Colon (tissue), 2 donors: Measurements from ENCODE around the gene ZFC3H1.

Experiments used
- FAIRE-seq: peaks from 2 replicates; lab custom pipeline; 2012; peaks lifted over from hg19 to GRCh38; lab: Jason Lieb, UNC
- donor health status: control.
- donor health status: control.

The ZFC3H1 gene

DNA sequence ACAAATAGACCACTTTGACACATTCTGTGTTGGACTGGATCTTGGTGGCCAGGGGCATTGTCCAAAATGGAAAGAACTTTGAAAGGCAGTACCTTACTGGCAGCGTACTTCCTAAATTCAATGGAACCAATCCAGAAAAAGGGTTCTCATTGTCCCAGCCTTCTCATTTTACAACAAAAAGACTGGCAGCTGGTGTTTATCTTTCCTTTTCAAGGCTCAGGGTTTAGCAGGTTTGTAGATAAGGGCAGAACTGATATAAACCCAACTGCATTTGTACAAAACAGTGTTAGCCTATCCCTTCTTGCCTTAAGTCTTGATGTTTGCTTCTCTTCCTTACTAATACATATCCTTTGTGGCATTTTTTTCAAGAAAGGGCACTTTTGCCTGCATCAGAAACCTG is 8.2 kb upstream of the ZFC3H1 start:
- FAIRE-seq: no peak

DNA sequence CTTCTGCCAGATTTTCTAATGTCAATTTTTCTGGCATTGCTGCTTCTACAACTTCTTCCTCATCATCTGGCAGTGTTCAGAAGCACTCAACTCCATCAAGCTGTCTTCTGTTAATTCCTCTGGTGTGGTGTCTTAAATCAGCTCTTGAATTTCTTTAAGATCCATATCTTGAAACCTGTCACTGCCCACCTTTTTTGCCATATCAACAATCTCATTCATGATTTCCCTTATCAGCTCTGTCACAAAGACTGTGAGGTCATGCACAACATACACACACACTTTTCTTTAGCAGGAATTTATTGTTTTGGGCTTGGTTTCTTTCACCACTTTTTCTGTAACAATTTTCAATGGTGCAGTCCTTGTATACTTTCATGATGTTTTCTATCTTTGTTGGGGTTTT is 7.7 kb upstream of the ZFC3H1 start:
- FAIRE-seq: no peak

DNA sequence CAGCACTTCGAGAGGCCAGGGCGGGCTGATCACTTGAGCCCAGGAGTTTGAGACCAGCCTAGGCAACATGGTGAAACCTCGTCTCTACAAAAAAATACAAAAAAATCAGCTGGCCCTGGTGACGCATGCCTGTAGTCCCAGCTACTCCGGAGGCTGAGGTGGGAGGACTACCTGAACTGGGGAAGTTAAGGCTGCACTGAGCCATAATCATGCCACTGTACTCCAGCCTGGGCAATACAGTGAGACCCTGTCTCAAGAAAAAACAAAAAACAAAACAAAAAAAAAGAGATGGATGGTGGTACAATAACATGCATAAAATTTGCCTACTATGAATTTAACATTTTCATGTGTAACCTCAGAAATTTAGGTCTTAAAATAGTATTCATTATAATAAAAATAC is 2.6 kb upstream of the ZFC3H1 start:
- FAIRE-seq: no peak

DNA sequence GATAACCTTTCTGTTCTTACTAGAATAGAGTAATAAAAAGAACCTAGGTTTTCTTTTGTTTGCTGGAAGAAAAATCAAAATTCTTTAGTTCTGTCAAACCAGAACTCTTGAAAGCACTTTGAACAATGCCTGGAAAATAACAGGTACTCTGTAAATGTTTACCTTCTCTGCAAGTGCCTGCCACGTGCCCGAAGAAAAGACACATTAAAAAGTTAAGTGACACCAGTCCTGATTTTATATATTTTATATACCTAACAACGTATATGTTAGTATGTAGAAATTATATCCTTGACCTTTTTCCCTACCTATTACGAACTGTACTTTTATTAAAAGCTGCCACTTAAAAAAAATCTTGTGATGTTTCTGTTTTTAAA is 1.4 kb upstream of the ZFC3H1 start:
- no peak for FAIRE-seq

DNA sequence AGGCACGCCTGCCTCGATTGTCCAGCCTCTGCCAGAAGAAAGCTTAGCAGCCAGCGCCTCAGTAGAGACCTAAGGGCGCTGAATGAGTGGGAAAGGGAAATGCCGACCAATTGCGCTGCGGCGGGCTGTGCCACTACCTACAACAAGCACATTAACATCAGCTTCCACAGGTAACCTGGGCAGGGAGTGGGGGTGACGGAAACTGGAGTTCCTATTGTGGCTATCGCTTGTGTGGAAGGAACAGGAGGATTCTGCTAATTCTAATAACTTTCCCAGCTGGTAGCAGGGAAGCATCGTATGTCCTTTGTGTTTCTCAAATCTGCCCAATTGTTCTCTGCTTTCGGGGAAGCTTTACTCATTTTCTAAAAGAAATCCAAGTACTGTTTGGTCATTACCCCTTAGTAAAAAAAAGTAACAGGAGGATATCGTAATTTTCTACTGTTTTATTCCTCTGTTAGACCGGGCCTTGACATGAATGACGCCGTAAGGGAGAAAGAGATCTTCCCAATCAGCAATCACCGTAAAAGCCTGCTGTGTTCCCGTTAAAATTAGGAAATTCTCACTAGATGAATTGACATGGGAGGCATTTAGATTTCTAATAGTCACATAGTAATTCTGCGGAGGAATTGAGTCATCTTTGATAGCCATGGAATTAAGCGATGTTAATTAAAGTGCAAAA is 902 bp upstream of the ZFC3H1 start:
- no peak for FAIRE-seq

DNA sequence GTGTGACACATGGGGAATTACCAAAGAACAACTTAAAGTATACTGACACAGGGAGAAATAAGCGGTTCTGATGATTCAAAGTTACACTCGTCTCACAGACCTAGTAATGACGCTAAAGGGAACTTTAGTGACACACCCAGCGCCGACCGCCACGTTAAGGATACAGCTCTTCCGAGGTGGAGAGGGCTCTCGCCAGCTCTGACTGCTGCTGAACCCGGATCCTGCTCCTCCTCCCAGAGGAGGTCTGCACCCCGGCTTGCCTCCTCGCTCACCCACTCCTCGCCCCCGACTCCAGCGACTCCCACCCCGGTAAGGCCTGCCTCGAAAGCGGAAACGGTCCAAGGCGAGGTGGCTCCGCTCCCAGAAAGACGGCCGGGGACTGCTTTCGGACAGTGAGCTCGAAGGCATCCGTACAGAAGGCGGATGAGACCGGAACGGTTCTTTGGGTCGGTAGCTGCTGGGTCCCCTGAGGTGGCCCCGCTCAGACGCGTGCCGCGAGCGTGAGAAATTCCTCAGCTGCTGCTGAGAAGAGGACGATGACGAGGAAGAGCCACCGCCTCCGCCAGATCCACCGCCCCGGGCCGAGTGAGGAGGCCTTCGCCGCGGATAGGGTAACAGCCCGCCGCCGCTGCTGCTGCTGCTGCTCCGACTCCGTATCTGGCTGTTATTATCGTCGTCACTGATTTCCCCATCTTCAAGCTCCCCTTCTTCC is 643 bp downstream of the ZFC3H1 start:
- FAIRE-seq: no peak

DNA sequence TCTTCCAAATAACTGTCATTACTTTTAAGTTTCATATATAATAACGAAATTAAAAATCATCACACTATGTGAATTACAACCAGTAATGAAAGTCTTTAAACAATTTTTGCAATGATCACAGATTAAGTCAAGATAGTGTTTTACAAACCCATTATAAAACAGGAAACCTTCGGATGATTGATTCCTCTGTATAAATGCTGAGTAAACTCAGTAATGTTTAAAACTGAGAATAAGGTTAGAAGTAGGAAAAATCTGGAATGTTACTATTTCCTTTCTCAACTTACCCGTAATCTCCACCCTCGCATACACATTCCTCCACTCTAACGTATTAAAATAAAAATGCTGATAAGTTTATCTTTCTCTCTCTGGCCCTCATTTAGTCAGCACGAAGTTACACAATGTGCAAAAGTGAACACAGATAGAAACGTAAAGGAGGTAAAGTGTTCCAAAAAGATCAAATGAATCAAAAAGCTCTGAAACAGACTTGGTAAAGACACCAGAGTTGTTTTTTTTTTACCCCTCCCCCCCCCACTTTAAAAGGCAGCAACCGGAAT is 1.6 kb downstream of the ZFC3H1 start:
- no peak for FAIRE-seq

DNA sequence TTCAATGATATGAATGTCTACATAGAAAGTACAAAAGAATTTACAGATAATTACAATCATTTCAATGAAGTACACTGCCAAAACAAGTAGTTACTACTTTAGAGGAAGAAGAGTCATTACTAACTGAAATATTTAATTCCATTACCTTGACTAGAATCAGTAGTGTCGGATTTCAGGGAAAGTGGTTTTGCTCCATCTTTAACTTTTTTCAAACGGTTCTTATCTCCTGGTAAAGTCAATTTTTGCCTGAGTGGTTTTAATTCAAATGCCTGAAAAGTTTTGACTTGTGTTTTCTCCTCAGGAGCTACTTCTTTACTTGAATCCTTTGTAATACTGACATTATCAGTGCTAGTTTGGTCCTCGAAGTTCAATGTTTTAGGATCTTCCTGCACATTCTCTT is 6.9 kb downstream of the ZFC3H1 start:
- FAIRE-seq: no peak

DNA sequence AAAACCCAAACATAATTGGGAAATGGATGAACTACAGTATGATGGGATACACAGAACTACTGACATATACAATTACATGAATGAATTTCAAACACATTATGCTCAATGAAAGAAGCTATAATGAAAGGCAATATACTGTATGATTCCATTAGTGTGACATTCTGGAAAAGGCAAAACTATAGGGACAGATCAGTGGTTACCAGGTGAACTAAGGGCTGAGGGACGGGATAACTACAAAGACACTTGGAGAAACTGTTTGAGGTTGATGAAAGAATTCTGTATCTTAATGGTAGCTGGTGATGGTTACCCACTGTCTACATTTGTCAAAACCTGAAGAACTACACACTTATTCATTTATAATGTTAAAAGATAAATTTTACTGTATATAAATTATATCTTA is 7.7 kb downstream of the ZFC3H1 start:
- no peak for FAIRE-seq

DNA sequence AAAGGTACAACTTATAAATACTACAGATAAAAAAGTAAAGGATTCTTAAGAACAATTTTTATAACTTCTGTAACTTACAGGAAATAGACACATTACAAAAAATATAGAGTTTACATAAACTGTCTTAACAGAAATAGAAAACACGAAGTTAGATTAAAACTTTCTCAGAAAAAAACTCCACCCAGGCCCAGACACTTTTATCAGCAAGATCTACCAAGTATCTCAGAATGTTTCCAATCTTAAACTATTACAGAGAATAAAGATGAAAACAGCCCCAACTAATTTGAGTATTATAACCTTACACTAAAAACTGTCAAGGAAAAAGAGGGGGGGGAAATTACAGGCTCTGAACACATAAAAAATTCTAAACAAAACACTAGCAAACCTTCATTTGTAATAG is 8.2 kb downstream of the ZFC3H1 start:
- FAIRE-seq: no peak

DNA sequence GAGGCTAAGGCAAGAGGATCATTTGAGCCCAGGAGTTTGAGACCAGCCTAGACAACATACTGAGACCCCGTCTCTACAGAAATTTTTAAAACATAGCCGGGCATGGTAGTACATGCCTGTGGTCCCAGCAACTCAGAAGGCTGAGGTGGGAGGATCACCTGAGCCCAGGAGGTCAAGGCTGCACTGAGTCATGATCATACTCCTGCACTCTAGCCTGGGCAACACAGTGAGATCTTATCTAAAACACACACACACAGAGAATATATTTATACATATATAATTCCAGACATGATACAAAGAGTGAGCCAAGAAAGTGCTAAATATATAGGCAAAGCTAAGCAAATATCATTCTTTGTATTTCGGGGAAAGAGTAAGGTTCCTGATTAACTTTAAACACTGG is 9.4 kb downstream of the ZFC3H1 start:
- no peak for FAIRE-seq

DNA sequence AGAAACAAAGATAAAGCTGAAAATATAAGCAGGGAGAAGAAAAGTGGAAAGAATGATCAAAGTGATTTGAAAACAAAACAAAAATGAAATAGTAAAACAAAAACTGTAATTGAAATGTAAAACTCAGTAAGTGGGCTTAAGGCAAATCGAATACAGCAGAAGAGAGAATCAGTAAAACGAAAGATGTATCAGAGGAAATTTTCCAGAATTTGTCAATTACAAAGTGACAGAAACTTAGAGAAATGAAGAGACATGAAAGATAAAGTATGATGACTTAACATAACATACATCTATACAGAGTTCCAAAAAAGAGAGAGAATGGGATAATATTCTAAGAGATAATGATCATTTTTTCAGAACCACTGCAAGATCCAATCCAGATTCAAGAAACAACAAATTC is 10.5 kb downstream of the ZFC3H1 start:
- FAIRE-seq: no peak

DNA sequence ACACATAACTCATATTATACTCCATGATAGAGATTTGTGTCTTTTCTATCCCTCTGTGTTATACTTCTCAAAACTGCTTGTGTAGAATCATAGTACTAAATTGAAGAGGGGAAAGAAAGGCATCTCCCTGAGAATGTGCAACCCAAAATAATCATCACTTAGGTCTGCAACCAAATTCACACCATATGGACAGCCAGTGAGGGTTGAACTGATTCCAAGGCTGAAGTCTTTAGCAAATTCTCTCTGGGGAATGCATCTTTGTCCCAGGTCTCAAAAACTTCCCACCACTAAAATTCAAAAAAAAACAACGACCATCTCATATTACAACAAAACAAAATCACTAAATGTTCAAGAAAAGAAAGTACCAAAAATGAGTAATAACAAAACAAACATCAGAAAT is 11.0 kb downstream of the ZFC3H1 start:
- no peak for FAIRE-seq

DNA sequence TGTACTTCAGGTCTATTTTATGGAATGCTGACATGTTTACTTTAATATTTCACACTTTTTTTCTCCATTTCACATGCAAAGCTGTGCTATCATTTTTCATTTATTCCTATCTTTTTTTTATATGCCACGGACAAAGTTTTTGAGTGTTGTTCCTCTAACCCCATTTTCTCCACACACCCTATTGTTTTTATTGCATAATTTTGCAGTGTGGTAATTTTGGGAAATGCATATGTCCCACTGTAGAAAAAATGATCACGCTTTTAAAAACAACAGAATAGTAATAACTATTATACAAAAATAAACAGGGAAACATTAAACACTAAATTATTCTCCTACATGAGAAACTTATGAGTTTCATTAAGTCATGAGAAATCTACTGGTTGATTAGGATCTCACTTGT is 14.2 kb downstream of the ZFC3H1 start:
- no peak for FAIRE-seq

DNA sequence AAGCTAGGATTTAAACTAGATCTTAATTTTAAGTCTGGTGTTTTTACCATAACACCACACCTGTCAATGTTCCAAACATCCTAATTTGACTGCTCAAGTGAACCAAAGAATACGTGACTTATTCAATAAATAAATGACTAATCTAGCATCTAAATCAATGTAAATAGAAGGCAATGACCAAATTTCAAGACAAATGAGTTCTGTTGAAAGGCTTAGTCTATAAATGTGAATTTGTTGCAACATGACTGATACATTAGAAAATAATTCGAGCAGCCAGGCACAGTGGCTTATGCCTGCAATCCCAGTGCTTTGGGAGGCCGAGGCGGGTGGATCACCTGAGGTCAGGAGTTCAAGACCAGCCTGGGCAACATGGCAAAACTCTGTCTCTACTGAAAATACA is 15.1 kb downstream of the ZFC3H1 start:
- no peak for FAIRE-seq

DNA sequence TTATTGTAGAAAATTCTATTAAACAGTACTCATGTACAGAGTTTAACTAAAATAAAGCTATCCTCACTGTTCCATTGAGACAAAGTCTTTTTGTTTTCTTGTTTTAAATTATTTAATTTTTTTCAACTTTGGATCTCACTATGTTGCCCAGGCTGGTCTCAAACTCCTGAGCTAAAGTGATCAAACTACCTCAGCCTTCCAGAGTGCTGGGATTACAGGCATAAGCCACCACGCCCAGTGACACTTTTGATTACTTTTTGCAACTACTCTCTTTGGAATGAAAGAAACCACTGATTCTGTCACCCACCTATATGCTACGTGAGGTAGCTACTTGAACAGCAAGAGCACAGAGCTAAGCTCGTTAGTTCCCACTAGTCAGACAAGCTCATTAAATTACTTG is 17.1 kb downstream of the ZFC3H1 start:
- FAIRE-seq: no peak

DNA sequence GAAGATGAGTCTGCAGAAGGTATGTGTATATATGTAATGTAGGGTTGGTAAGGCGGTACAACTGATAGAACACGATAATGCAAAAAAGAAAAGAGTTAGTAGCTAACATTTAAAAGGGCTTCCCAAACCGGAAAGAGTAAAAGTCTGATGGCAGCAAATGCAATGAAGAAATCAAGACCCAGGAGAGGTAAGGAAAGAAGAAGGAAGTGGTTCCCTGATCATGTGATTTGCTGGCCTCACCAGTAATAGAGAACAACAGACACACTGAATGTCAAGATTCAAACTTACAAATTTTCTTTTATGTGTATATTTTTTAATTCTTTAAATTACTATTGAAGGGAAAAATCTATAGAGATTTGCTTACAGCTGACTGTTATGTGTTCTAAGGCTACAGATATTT is 18.4 kb downstream of the ZFC3H1 start:
- FAIRE-seq: no peak

DNA sequence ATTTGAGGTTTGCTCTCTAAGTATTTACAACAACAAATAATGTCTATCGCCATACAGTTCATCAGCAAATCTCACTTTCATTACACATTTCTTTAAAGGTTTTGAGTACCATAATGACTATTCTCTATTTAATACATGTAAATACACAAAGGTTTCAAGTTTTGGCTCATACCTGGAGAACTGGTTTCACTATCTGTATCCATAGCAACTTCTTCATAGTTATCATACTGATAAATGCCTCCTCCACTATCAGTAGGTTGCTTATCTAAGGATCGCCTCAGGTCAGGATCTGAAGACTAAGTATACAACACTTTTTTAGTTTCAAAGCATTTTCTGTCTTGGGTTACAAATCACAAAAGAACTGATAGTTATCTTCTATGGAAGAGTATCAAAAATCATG is 21.4 kb downstream of the ZFC3H1 start:
- FAIRE-seq: no peak

DNA sequence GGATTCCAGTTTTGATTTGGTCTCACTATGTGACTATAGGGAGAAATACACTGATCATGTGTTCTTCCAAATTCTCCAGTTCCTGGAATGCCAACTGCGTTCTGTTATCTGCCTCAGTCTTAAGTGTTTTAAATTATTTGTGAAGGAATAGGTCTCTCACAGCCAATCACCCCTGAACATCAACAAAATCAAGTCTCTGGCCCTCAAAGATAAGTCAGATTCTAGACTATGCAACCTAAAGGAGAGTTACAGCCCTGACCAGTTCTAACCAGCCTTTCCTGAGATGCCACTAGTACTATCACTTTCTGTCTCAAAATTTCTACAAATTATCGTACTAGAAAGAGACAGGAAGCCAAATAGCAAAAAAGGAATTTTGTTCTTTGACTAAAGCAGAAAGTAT is 22.3 kb downstream of the ZFC3H1 start:
- no peak for FAIRE-seq

DNA sequence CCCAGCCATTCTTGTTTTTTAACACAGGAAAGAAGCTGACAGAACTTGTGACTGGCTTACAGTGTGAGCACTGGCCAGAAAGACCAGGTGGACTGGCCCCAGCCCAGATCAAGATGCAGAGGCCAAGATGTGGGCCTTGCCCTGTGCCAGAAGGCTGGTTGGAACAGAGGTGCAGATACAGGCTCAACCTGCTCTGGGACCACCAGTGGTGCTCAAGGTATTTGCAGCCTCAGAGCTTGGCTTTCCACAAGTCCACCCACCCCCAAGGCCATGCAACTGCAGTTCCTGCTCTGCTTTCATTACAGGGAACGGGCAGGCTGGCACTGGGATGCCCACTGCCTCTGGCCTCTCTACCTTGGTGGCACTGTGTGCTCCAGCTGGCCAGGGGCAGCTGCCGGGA is 23.3 kb downstream of the ZFC3H1 start:
- no peak for FAIRE-seq

DNA sequence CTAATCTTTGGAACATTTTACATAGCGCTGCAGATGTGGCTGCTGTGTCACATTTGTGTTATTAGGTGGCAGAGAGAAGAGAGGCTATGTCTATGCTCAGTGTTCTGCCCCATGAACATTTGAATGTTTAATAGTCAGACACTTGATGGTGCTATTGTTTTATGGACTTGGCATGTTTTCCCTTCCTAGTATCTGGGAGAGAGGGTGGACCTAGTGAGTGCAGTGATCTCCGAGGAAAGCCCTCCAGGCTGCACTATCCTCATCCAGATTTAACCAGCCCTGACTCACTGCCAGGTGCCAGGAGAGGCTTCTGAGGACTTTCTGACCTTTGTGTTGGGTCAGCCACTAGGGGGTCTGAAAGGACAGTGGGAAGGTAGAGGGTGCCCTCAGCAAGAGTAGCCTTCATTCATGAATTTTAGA is 24.3 kb downstream of the ZFC3H1 start:
- no peak for FAIRE-seq

DNA sequence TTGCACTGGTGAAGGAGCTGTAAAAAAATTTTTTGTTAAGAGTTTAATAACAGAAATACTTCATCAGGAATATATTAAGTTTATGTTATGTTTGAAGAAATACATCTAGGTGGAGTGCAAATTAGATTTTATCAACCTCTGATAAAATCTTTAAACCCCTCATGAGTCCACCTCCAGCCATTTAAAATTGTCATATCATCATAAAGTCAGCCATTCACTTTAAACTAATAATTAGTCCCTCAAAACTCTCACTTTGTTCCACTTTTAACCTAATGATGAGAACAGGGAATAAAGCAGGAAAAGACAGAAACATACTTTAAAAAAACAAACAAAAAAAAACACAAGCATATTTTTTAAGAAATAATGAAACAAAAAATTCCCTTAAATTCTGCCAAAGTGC is 25.1 kb downstream of the ZFC3H1 start:
- no peak for FAIRE-seq

DNA sequence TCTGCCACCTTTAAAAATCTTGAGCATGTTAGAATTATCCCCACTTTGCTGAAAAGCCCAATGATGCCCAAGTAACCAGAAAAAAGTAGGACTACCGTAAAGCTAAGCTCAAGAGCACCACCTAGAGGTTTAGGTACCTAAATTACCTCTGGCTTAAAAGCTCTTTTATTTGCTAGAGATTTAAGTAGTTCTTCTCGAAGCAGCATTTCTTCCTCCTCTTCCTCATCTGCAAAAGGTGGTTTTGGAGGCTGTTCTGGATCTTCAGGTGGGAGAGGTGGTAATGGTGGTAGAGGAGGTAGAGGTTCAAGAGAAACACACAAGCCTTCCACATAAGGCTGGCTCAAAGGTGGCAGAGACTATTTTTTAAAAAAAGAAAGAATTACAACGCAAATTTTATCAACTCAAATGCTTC is 26.9 kb downstream of the ZFC3H1 start:
- FAIRE-seq: no peak

DNA sequence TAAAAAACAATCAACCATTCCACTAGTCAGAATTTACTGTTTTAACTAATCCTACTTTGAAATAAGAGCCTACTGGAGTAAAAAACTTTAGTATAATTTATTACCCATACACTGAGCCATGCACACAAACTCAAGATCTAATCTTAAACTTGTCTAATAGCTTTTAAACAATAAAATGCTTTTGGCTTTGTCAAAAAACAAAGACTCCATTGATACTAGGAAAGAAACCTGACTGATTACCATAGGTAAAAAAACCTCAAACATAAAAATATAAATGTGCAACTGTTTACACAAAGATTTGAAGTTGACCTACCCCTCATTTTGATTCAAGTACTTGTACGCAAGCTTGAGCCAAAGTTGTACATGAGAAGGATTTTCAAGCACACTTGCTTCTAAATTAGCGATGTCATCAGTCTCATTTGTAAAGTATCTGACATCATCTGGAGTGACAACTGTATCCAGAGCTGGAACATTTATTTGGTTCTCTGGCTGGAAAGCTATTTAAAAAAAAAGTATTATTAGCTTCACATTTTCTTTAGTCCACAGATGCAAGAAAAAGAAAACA is 36.1 kb downstream of the ZFC3H1 start:
- no peak for FAIRE-seq
